SK-N-DZ (cell line): Measurements from ENCODE around the gene GABBR2.

Source experiments
- DNase-seq: peaks from one replicate; pipeline ENCODE4 v3.0.0-alpha.2; 2015; ENCODE audit warnings: low spot score

GABBR2 gene

DNA sequence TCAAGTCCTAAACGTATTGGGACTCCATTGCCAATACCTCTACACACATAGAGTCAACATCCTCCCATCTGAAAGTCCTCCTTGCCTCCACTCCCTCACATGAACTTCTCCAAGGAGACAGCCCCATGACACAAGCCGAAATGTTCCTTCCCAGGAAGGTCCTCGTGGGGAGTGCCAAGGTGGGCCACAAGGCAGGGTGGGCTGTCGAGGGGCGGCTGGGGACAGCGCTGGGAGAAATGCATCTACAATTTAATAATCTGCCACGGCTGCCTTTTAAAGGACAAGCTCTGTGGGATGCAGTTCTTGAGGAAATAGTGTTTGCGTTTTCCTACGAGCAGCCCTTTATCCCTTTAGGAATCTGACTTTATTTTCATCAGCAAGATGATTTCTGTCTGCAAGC is 138.7 kb downstream of the GABBR2 start:
- DNase-seq, result no peak

DNA sequence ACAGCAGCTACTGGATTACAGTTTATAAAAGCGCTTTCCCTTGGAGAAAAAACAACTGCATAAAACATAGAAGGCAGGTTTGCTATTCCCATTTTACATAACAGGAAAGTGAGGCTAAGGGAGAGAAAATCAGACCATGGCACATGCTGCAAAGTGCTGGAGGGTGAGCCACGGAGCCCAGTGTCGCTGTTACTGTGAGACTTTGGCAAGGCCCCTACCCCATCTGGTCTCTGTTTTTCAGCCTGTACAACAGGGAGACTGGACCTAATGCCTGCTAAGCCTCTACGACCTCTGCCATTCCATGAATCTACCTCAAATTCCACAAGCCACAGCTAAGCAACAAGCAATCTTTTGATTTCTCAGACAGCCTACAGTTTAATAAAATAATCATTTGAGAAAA is 139.2 kb downstream of the GABBR2 start:
- DNase-seq, result no peak

- no peak for DNase-seq
These were observed 139.7 kb downstream of the GABBR2 start for GRCh38 chr9:98568909-98569469.

DNA sequence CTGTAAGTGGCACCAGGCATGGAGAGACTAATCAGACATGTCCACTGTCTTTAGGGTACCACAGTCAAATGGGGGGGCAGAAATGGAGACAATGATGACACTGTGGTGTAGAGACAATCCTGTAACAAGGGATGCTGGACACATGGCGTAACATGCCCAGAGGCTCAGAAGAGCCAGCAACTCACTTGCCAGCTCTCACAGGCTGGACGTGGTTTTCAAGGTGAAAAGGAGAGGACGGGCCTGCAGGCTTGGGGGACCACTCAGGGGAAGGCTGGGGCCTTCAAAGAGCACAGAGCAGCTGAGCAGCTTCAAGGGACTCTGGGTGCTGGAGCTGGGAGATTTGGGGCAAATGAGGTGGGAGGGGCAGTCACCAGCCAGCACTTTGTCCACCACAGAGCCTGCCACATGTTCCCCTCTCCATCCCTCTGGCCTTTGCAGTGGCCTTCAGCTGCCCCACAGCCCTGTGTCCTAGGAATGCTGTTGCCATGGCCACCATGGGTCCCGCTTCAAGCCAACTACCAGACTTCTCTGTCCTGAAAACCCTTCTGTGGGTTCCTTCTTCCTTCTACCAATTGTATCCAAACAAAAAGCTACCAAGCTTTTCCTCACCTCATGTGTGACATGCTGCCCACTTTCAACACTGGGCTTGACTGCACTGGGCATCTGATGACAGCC is 140.4 kb downstream of the GABBR2 start:
- DNase-seq, result no peak

DNA sequence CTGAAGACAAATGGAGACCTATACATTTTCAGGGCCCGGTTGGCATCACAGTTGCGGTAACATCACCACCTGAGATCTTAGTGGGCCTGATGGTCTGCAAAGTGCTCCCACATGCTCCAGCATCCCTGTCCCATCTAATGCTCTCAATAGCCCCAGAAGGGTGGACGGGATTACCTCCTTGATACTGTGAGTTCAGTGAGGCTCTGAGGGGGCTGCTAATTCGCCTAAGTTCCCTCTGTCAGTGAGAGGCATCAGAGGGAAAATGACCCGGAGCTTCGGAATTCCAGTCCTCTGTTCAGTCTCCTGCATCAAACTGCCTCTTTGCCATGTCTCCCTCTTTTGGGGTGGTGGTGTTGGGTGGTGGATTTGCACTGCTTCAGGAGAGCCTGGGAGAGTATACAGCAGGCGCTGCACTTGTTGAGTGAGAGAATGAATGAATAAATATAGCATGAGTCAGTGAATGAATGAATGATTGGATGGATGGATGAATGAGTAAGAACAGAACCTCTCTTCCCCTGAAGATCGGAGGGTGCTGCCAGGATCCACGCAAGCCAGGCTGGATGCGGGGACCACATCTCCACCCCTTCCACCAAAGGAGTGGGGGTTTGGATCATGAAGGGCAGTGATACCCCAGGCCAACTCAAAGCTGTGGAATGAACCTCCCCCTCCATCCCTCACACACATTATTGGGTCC is 141.0 kb downstream of the GABBR2 start:
- no peak for DNase-seq

DNA sequence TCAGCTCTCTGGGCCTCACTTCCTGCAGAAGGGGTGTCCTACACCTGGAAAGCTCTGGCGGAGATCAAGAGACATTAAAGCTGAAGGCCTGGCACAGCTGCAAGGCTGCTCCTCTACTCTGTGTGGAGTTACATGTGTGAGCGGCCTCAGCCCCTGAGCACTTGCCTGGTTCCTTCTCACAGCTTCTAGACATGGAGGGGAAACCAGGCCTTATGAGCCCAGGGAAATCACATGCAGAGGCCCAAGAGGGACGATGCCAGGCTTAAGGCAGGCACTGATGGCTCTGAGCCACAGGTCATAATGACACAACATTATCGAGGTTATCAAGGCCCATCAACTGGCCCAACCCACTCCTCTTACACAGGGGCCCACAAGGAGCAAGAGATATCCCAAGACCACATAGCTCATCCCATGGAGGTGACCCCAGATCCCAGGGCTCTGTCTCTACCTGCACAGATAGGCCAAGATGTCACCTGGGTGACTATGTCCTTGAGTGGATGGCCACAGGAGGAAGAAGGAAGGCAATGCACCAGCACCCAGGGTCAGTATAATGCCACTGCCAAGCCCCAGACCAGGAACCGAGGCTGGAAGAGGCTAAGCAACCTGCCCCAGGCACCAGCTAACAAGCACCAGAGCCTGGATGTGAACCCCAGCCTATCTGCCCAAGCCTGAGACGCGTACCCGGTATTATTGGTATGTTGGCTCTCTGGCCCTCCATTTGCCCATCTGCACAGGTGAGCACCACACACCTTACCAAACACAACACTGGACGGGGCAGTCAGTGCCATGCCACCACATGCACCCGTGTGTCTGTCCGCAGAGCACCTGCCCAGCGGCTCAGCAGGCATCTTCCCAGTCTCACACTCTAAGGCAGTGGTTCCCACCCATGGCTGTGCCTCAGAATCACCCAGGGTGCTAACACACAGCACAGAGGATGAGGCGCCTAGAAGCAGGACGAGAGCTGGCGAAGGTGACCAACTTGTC is 143.3 kb downstream of the GABBR2 start:
- no peak for DNase-seq

DNA sequence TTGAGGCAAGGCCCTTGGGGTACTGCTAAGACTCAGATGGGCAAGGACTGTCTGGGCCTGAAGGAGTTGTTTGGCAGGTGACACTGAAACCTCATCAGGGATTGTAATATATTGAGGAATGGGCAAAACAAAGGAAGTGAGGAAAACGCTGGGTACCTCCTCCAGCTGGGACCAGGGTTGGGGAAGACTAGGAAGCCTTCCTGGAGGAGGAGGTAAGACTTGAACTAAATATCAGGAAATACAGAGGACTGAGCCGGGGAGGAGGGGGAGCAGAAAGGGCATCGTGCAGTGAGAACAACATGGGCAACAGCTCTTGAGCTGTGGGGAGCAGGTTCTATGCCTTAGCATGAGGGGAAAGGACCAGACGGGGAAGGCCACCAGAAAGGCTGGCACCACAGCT is 144.0 kb downstream of the GABBR2 start:
- DNase-seq, result no peak

DNA sequence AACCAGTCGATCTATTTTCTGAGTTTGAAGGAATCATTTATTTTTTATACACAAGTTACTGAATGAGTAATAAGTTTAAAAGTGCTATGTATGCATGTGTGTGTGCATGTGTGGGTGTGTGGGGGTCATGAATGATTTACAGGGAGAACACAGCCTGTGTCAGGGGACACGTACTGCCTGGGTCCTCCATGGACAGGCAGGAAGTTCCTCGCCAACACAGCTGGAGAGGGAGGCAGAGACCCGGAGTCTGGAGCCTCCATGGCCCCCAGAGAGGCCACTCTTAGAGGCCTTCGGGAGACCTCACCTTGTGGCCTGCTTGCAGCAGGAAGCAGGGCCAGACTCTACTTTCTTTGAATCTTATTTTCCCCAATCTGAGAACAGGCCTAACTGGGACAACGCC is 144.7 kb downstream of the GABBR2 start:
- DNase-seq, result no peak

- DNase-seq, result no peak
These were observed 145.4 kb downstream of the GABBR2 start for GRCh38 chr9:98563212-98563907.

GRCh38 chr9:98559561-98559960 is 149.2 kb downstream of the GABBR2 start:
- DNase-seq, result no peak

DNA sequence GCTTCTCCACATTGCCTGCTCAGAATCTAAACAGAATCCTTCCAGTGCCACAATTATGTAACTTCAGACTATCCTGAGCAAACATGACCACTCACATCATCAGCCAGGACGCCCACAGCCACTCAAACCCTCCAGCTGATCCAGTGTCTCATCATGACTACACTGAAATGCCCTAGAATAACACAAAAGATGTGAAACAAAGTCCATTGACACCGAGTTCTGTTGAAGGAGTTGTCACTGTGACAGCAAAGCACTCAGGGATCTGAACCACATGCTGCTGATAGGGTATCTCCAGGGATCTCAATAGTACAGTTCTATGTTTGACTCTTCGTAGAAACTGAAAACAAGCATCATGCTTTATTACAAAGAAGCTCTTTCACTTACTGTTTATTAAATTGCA is 150.2 kb downstream of the GABBR2 start:
- no peak for DNase-seq

DNA sequence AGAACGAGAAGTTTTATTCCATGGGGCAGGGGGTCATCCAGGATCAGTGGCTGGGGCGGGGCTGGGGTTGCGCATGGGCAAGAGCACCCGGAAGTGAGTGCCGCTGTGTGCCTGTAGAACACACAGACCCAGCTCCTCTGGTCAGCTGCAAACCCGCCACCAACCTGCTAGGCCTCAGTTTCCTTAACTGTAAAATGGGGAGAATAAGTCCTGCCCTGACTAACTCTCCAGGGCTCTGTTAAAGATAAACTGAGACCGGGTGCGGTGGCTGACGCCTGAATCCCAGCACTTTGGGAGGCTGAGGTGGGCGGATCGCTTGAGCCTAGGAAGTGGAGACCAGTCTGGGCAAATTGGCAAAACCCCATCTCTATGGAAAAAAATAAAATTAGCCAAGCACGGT is 152.2 kb downstream of the GABBR2 start:
- DNase-seq, result no peak

- DNase-seq, result no peak
These were observed 152.9 kb downstream of the GABBR2 start for GRCh38 chr9:98555651-98556465.

GRCh38 chr9:98554752-98555151 is 154.0 kb downstream of the GABBR2 start:
- no peak for DNase-seq

DNA sequence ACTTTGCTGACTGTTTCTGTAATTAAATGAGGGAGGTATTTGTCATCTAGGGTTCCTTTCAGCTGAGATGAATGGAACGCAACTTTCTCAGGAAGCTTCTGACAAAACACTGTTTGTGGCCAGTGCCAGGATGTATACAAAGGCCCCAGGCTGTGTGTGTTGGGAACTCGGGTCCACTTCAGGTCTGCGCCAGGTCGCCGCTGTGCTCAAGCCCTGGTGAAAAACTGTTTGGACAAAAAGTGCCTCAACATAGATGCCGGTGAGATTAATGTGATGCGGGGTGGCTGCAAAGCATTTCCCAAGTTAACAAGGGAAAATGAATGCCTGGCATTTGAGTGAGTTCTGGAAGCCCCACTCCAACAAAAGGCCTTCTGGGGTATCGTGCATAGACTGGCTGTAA is 156.4 kb downstream of the GABBR2 start:
- no peak for DNase-seq

DNA sequence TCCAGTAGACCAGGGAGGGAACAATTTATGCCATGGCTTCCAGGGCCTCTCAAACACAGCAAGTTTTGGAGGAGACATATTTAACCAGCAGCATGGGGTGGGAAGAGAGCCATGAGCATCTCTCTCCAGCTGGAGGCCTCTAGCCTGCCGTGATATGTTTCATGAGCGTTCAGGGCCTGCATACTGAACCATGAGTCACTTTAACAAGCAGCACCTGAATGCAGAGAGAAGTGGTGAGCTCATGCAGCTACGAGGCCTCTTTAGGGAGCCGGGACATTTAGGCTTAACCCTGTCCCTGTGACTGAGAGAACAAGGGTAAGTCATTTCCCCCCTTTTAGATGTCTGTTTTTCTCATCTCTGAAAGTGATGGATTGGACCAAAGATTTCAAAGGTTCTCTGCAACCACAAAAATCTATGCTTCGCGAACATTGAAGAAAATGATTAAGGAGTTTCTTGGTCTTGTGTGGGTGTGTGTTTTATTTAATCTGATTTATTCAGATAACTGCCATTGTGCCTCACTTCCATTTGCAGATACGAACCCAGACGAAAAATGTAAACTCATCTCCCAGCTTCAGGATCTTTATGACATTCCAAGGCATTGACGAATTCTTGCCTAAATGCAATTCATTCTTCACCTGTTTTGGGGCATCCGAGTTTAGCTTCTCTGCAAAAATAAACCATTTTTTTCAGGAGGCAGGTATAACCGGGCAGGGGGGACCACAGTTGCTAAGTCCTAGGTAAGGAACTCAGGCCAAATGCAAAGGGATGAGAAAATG is 157.0 kb downstream of the GABBR2 start:
- DNase-seq, result no peak

DNA sequence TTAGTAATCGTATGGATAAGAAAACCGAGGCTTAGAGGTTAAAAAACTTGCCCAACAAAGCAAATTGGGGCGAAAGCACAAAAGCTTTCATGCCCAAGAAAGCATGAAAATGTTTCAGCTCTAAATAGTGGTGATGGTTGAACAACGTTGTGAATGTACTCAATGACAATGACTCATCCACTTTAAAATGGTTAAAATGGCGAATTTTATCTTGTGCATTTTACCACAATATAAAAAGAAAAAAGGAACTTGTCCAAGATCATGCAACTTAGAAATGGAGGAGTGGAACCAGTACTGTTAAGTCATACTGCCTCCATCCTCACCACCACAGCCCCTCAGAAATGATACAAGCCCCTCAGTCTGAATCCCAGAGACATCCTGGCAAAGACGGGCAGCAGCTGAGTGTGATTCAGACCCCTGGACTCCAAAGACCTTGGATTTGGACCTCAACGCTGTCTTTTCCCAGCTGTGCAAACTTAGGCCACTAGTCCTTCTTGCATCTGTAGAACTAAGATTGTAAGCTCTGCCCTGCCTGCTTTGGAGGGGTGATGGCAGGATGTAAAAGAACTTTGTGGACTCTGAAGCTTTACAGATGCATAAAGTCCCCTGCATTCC is 158.4 kb downstream of the GABBR2 start:
- DNase-seq, result no peak

- no peak for DNase-seq
These were observed 159.3 kb downstream of the GABBR2 start for GRCh38 chr9:98549401-98549800.

- no peak for DNase-seq
These were observed 161.1 kb downstream of the GABBR2 start for GRCh38 chr9:98547606-98548005.
